ENCODE results near the gene EPB41L4A.

EPB41L4A gene

GRCh38 chr5:112146323-112147226 is 272.5 kb downstream of the EPB41L4A start:
- Histone ChIP-seq H3K27me3 (replicated peaks) (no peaks in the 10 kb centered on the region), H3K4me3 (ENCODE audit: low read depth, low read length) (no peak overlapping the region), H3K27ac (peak overlapping the region; percentile 89), H3K36me3 (replicated peaks) (no peaks in the 10 kb centered on the region)
- peak; percentile 64 for TF ChIP-seq CTCF (IDR thresholded peaks at IDR 0.05; ENCODE audit: low read depth, low read length, missing control alignments)
- in situ Hi-C loops (cut with HindIII; ENCODE audit: low pct_ligation_motif_present, low sequenced_read_pairs) = no loop called here
- DNase-seq = peak; percentile 84

GRCh38 chr5:112143690-112144089 is 275.4 kb downstream of the EPB41L4A start:
- in situ Hi-C loops (cut with HindIII; ENCODE audit: low pct_ligation_motif_present, low sequenced_read_pairs) = no loop called here
- DNase-seq = peak; percentile 32
- no peak overlapping the region for H3K27ac ChIP-seq
- H3K27me3 ChIP-seq (replicated peaks) = no peaks in the 10 kb centered on the region
- H3K4me3 ChIP-seq (ENCODE audit: low read depth, low read length) = no peak overlapping the region
- no peak for TF ChIP-seq CTCF (IDR thresholded peaks at IDR 0.05; ENCODE audit: low read depth, low read length, missing control alignments)
- H3K36me3 ChIP-seq (replicated peaks) = no peaks in the 10 kb centered on the region

GRCh38 chr5:112142769-112143270 is 276.3 kb downstream of the EPB41L4A start:
- no peaks in the 10 kb centered on the region for H3K36me3 ChIP-seq (replicated peaks)
- H3K4me3 ChIP-seq (ENCODE audit: low read depth, low read length) = no peak overlapping the region
- peak; percentile 12 for DNase-seq
- no peaks in the 10 kb centered on the region for H3K27me3 ChIP-seq (replicated peaks)
- H3K27ac ChIP-seq = no peak overlapping the region
- no peak for TF ChIP-seq CTCF (IDR thresholded peaks at IDR 0.05; ENCODE audit: low read depth, low read length, missing control alignments)
- in situ Hi-C loops (cut with HindIII; ENCODE audit: low pct_ligation_motif_present, low sequenced_read_pairs) = no loop called here

- no peak for DNase-seq
- in situ Hi-C loops (cut with HindIII; ENCODE audit: low pct_ligation_motif_present, low sequenced_read_pairs) = no loop called here
- no peak overlapping the region for H3K4me3 ChIP-seq (ENCODE audit: low read depth, low read length)
- H3K27ac ChIP-seq = no peak overlapping the region
- no peaks in the 10 kb centered on the region for H3K36me3 ChIP-seq (replicated peaks)
- TF ChIP-seq CTCF (IDR thresholded peaks at IDR 0.05; ENCODE audit: low read depth, low read length, missing control alignments) = no peak
- no peaks in the 10 kb centered on the region for H3K27me3 ChIP-seq (replicated peaks)
Measured at GRCh38 chr5:112141582-112141981, 277.5 kb downstream of the EPB41L4A start.

GRCh38 chr5:112138526-112138925 is 280.6 kb downstream of the EPB41L4A start:
- Histone ChIP-seq H3K27ac (no peak overlapping the region), H3K27me3 (replicated peaks) (no peaks in the 10 kb centered on the region), H3K4me3 (ENCODE audit: low read depth, low read length) (no peak overlapping the region), H3K36me3 (replicated peaks) (no peaks in the 10 kb centered on the region)
- in situ Hi-C loops (cut with HindIII; ENCODE audit: low pct_ligation_motif_present, low sequenced_read_pairs) = no loop called here
- DNase-seq = no peak
- TF ChIP-seq CTCF (IDR thresholded peaks at IDR 0.05; ENCODE audit: low read depth, low read length, missing control alignments) = no peak

Measured in brain microvascular endothelial cell (primary cell).